GM19397 (cell line): ENCODE measurements around the gene NEURL4.

Experiments used
- ATAC-seq: cut with Tn5 transposase; IDR thresholded peaks from one replicate; pipeline ENCODE4 v1.9.1; 2021; ENCODE audit warnings: mild to moderate bottlenecking, moderate library complexity; ENCODE audit not compliant: unreplicated experiment

NEURL4 gene

DNA sequence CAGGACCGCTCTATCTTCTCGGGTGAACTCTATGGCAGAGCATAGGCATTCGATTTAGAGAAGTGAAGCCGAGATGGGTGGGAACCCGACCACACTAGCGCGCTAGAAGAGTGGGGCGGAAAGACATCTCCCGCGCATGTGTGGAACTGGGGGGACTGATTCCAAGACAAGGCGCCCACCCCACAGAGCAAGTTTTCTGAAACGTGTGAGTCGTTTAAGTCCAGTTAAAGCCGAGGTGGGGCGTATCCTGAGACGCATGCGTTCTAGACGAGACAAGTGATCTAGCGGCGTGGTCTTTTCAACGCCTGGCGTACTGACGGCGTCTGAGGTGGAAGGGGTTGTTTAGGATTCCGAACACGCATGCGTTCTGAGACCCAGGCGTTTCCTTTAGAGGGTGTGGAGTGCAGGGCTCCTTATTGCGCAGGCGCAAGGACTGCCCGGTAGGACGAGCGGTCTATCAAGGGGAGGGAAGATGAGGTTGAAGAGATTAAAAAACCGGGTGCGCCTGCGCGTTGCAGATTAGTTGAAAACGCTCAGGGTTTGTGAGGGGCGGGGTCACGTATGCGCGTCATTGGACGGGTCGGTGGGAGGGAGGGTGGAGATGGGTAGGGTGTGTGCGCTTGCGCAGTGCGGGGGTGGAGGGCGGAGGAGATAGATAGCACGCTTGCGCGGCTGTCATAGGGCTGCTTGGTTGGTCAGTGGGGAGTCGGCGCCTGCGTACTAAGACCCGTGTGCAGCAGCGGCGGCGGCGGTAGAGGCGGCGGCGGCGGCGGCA is 22.0 kb downstream of the NEURL4 start, which contains the start of gene EIF5A:
Gene EIF5A, plus strand, starts transcription at position 718 of the 775 bp plus-strand sequence. CDS start 2,008 bp downstream, outside the sequence.
- ATAC-seq: peak; percentile 73

DNA sequence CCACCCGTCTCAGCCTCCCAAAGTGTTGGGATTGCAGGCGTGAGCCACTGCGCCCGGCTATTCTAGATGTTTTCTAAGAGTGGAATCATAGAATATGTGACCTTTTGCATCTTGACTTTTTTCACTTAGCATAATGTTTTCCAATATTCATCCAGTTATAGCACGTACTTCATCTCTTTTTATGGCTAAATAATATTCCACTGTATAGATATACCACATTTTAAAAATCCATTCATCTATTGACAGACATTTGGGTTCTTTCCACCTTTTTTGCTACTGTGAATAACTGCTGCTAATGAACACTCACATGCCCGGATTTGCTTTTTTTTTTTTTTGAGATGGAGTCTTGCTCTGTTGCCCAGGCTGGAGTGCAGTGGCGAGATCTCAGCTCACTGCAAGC is 25.0 kb downstream of the NEURL4 start:
- ATAC-seq: no peak

DNA sequence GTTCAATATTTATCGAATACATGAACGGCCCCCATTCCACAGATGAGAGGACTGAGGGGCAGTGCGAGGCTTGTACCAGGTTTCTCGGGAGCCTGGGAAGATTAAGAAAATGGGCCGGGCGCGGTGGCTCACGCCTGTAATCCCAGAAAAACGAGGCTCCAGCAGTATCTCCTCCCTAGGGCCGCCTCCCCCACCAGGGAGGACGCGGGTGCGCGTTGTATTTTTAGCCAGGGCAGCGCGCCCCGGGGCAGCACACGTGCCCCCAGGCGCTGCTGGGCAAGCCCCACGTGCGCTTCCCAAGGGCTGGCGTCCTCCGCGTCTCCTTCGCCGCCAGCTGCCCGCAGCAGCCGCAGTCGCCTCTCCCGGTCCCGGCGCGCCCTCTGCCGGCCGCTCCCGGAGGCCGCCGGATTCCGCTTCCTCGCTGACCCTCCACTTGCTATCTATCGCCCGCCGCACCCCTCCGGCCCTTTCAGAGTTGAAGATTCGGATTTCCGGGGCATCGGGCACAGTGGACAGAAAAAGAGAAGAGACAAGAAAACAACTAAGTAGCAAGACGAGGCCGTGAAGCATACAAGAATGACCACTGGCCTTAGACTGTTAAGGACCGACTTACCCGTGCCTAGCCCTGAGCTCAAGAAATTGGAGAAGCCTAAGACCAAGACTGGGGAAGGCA is 32.8 kb downstream of the NEURL4 start:
- no peak for ATAC-seq

DNA sequence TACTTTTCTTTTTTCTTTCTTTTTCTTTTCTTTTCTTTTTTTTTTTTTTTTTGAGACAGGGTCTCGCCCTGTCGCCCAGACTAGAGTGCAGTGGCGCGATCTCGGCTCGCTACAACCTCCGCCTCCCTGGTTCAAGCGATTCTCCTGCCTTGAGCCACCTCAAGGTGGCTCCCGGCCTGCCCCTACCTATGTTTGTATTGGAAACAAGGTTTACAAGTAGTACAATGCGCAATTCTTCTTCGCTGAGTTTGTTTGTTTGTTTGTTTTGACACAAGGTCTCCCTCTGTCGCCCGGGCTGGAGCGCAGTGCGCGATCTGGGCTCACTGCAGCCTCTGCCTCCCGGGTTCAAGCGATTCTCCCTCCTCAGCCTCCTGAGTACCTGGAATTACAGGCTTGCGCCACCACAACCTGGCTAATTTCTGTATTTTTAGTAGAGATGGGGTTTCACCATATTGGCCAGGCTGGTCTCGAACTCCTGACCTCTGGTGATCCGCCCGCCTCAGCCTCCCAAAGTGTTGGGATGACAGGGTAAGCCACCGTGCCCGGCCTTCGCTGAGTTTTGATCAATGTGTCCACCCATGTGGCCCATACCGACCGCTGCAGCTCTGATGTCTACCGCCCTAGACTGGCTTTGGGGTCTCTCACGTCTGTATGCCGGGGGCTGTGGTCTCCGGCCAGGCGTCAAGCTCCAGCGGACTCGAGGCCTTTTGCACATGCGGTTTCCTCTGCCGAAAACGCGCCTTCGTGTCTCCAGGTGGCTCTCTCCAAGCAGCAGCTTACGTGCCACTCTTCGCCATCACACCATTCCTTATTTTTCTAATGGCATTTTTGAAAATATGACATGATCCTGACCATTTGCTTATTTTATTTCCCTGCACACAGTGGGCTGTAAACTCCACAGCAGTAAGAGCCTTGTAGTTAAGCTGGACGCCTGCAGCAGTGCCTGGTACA is 33.6 kb downstream of the NEURL4 start:
- no peak for ATAC-seq

DNA sequence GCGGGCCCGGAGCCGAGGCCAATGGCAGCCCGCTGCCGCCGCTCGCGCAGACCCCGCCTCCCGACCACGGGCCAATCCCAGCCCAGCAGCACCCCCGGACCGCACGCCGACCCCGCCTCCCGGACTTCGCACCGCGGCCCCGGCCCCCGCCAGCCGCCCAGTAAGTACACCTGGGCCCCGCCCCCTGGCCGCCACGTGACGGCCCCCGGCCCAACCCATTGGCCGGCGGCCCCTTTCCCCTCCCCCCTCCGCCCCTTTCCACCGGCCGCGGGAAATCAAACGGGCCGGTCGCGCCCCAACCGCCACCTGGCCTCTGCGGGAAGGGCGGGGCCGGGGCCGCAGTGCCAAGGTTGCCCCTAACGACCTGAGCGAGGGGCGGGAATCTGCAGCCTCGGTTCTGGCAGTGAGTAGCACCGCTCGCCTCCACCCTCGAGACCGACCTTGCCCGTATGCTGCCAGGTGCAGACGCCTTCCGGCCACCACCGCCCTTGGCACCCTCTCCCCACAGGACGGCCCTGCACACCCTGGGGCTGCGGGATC is 34.5 kb downstream of the NEURL4 start, which contains the start of gene YBX2:
Gene YBX2, minus strand, starts transcription at position 26 of the 540 bp plus-strand sequence. CDS start 139 bp downstream, outside the sequence.
- no peak for ATAC-seq

DNA sequence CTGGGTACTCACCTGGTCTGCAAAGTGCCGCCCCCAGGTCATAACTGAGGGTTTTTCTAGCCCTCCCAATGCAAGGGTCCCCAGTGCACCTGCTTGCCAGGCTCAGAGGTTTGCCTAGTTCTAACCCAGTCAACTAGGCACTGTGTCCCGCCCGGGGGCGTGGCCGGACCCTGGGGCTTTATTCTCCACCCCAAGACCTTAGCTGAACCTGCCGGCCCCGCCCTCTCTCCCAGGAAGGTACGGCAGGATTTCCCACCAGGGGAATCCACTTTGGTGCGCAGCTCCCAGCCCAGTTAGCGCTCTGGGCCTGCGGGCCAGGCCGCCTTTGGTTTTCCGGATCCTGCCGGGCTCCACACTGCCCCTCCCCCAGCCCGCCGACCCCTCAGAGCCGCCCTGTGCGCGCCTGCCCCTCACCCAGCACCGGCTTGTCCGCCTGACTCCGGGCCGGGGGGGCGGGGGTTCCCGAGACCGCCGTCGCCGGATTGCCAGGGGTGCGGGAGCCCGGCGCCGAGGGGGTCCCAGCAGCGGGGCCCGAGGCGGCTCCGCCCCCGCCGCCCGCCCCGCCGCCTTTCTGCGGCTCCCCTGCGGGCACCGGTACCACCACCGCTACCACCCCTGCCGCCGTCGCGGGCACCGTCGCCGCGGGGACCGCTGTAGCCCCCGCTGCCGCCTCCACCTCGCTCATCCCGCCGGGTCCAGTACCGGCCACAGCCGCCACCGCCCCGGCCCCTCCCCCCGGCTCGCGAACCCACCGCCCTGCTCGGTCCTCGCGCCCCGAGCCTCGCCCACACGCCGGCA is 35.1 kb downstream of the NEURL4 start:
- no peak for ATAC-seq

DNA sequence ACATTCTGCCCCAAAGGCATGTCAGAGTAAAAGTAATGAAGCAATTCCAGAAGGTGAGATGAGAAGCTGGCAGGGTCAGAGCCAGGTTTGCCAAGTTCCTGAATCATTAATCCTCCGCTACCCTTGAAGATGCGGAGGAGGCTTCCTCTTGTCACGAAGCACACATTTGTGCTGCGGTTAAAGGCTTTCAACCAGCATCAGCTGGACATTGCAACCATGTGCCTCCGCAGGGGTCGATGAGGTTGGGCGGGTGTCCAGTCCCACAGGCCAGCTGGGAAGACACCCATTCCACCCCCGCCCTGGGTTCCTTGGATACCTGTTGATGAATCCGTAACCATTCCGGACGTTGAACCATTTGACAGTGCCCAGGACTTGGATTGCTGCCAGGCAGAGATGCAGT is 36.0 kb downstream of the NEURL4 start:
- no peak for ATAC-seq

DNA sequence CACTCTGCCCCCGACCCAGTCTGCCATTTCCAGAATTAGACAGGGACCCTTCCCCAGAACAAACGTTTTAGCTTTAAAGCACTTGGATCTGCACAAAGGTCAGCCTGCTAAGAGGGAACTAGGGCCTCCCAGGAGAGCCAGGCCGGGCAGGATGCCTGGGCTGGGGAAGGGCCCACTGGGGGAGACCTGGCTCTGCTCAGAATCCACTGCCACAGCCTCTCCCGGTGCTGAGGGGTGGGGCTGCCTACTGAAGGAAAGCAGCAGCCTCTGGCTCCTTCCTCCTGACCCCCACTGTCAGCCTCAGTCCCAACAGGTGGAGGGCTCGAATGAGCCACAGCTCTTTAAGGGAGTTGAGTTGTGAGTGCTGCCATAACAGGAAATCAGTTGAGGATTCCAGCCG is 36.4 kb downstream of the NEURL4 start:
- ATAC-seq: no peak

DNA sequence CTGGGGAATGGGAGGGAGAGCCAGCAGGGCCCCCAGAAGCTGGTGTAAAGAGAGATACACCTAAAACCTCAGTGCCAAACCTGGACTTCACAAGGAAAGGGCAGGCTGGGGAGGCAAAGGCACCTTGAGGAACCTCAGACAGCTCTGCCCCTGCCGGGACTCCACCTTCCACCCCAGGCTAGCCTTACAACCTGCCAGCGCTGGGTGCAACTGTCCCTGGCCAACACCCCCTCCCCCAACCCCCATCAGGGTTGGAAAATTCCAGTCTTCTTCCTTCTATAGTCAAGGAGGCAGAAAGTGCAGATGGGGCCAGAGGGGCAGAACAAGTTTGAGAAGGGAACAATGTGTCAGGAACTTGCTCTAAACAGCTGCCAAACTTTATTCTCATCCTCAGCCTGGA is 36.9 kb downstream of the NEURL4 start:
- no peak for ATAC-seq

DNA sequence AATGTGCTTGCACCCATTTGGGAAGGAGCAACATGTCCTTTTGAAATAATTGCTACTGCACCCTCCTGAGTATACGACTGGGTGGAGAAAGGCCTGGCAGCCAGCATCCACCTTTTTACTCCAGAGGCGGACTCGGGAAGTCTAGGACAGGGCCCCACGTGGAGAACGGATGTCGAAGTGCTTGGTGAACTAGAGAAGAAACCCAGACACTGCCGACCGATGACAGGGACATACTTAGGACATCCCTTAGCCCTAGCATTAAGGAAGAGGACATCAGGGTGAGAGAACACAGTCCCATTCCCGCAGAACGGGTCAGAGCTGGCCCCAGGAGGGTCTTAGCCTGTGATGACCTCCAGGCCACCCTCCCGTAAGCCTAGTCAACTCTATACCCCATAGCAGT is 38.5 kb downstream of the NEURL4 start:
- ATAC-seq: no peak

DNA sequence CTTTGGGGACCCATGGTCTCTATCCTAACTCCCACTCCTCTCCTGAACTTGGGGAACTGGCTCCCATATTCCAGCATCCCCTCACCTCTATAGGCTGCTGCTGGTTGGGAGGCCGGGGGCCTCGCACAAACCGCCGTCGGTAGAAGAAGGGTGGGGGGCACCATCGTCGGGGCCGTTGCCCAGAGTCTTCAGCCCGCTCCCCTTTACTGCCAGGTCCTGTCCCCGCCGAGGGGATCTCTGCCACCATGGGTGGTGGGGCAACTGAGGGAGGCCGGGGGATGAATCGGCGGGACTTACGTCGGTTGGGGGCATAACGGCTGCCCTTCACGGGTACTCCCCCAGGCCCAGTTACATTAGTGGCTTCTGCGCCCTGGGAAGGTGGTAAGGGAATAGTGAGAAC is 39.0 kb downstream of the NEURL4 start:
- ATAC-seq: no peak

DNA sequence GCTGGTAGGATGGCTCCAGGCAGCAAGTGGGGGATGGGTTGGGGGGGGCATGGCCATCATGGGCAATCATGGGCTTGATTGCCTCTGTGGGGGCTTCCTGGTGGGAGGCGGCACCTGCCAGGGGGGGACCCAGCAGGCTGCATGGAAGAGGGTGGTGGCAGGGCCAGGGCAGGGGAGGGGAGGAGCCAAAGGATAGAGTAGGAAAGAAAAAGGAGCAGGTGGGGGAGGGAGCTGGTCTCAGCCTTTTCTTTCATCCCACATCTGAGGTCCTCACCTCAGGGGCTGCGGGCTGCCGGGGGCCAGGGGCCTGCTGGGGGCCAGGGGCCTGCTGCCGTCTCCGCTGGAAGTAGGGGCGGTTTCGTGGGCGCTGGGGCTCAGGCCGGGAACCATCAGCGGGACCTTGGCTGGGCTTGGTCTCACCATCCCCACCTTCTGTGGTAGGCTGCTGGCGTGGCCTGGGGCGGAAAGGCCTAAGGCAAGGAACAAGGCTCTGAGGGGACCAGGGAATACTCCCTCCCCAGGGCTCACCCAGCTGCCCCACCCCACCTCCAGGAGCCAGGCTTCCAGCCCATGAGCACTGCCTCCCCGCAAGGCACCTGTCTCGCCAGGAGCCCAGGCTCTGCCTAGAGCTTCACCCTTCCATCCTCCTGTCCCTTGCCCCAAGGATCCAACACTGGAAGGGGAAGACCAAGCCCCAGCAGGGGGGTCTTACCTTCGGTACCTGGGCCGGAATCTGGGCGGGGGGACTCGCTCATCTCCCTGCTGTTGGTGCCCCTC is 39.7 kb downstream of the NEURL4 start:
- ATAC-seq: no peak

DNA sequence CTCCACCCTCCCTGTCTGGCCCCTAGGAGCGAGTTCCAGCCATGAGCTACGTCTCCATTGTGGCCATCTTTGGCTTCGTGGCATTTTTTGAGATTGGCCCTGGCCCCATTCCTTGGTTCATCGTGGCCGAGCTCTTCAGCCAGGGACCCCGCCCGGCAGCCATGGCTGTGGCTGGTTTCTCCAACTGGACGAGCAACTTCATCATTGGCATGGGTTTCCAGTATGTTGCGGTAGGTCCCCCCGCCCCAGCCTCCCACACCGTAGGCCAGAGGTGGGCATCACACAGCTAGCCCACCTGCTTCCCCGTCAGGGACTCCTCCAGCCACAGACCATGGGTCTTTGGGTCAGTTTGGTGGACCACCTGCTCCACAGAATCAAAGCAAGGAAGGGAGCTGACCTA is 43.5 kb downstream of the NEURL4 start:
- no peak for ATAC-seq

DNA sequence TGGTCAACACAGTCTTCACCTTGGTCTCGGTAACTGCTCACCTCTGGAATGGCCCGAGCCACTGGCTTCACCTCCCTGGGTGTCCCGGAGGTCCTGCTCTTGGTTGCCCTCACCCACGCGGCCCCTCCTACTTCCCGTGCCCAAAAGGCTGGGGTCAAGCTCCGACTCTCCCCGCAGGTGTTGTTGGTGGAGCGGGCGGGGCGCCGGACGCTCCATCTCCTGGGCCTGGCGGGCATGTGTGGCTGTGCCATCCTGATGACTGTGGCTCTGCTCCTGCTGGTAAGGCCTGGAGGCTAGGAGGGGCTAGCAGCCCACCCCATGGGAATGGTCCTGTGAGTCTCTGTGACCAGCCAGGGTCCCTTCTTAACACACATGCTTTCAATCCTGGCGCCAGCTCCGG is 44.2 kb downstream of the NEURL4 start:
- no peak for ATAC-seq

DNA sequence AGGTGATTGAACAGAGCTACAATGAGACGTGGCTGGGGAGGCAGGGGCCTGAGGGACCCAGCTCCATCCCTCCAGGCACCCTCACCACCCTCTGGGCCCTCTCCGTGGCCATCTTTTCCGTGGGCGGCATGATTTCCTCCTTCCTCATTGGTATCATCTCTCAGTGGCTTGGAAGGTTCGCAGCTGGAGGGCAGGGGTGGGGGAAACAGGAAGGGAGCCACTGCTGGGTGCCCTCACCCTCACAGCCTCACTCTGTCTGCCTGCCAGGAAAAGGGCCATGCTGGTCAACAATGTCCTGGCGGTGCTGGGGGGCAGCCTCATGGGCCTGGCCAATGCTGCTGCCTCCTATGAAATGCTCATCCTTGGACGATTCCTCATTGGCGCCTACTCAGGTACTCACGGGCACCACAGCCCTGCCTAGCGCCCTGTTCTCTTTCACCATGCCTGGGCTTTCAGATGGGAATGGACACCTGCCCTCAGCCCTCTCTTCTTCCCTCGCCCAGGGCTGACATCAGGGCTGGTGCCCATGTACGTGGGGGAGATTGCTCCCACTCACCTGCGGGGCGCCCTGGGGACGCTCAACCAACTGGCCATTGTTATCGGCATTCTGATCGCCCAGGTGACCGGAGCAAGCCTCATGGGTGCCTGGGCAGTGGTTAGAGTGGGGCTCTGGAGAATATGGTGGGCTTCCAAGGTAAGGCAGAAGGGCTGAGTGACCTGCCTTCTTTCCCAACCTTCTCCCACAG is 45.5 kb downstream of the NEURL4 start:
- ATAC-seq: no peak

DNA sequence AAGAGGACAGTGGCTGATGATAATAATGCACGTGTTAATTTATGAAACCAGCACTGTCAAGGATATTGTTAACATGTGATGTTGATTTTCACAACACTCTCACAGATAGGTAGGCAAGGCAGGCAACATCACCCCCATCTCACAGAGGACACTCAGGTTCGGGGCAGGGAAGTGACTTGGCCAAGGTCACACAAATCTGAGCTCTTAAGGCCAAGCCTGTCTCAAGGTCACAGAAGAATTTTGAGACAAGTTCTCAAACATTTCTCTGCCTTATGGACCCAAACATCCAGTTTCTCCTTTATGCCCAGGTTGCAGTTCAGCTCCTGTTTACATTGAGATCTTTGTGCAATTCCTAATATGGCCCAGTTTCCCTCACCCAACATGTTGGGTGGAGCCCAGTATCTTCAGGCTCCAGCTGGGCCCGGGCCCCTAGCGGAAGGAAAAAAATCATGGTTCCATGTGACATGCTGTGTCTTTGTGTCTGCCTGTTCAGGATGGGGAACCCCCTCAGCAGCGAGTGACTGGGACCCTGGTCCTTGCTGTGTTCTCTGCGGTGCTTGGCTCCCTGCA is 46.3 kb downstream of the NEURL4 start:
- no peak for ATAC-seq

DNA sequence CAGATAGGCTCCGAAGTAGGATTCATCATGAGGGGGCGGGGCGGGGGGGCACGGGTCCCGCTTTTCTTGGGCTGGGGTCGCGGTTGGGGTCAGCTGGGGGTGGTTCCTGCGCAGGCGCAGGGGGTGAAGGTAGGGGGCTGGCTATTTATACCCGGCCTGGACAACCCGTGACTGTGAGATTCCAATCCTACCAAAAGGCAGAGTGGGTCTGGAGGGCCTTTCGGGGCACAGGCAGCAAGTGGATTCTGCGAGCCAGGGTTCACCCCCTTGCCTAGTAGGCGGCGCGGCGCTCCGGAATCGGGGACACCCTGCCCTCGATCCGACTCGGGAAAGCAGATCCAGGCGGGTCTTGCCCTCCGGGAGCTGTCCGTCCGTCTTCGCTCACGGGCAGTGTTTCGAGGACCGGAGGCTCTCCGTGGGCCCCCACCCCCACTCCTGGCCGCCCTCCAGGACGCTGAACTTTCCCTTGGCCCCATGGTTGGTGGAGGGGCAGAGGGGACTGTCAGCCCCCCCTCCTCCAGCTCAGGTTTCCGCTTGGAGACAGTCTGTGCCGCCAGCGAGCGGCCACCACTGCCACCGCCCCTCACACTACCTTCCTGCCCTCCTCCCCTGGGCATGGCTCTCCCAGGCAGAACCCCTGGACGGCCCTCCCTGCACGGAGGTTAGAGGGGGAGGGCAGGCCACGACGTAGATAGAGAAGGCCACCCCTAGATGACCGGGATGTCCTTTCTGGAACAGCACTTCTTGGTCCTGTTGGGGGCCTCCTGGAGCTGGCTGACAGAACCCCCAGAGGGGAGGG is 47.0 kb downstream of the NEURL4 start:
- no peak for ATAC-seq
